Measurements from ENCODE around the gene FMNL1.

- TF ChIP-seq CTCF (IDR thresholded peaks at IDR 0.05) (no peak), EZH2 (IDR thresholded peaks at IDR 0.05) (no peak), EZH2phosphoT487 (IDR thresholded peaks at IDR 0.05) (no peak)
These were observed 1.6 kb upstream of the FMNL1 start for GRCh38 chr17:45220079-45220478.

Measured in neural progenitor cell (in vitro differentiated cells).